DMS153 (cell line): Measurements from ENCODE around the gene GNB1L.
"Not testable (repeated sequence)": the region's sequence is repeated elsewhere in the genome, so short reads cannot be mapped to it uniquely, and the experiment has no call there.

ENCODE experiments used
- DNase-seq: peaks from one replicate; lab custom pipeline; 2025; lab: John Stamatoyannopoulos, UW

The GNB1L gene

GRCh38 chr22:19795617-19796008 is 59.1 kb downstream of the GNB1L start:
- no peak for DNase-seq

- DNase-seq, result no peak
These were observed 60.9 kb downstream of the GNB1L start for GRCh38 chr22:19793661-19794310.

GRCh38 chr22:19793161-19793560 is 61.5 kb downstream of the GNB1L start:
- DNase-seq, result no peak

DNA sequence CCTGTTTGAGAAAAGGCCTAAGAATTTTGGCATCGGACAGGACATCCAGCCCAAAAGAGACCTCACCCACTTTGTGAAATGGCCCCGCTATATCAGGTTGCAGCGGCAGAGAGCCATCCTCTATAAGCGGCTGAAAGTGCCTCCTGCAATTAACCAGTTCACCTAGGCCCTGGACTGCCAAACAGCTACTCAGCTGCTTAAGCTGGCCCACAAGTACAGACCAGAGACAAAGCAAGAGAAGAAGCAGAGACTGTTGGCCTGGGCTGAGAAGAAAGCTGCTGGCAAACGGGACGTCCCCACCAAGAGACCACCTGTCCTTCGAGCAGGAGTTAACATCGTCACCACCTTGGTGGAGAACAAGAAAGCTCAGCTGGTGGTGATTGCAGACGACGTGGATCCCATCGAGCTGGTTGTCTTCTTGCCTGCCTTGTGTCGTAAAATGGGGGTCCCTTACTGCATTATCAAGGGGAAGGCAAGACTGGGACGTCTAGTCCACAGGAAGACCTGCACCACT is 62.2 kb downstream of the GNB1L start:
- not testable (repeated sequence) for DNase-seq

- no peak for DNase-seq
These were observed 62.8 kb downstream of the GNB1L start for GRCh38 chr22:19791894-19792293.

- no peak for DNase-seq
These were observed 63.4 kb downstream of the GNB1L start for GRCh38 chr22:19791243-19791642.

DNA sequence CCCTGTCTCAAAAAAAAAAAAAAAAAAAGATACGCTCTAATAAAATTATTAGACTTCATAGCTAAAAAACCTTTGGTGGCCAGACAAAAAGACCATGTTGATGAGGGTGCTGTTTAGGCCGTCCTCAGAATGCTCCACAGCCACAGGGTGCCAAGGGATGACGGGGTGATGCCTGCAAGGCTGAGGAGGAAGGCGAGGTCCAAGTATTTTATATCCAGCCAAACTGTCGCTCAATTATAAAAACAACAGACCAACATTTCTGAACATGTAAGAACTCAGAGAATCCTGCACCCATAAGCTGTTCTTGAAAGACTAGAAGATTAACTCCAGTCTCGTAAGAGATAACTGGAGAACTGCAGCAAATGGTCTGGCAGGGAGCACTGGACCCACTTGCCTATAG is 64.8 kb downstream of the GNB1L start:
- no peak for DNase-seq

DNA sequence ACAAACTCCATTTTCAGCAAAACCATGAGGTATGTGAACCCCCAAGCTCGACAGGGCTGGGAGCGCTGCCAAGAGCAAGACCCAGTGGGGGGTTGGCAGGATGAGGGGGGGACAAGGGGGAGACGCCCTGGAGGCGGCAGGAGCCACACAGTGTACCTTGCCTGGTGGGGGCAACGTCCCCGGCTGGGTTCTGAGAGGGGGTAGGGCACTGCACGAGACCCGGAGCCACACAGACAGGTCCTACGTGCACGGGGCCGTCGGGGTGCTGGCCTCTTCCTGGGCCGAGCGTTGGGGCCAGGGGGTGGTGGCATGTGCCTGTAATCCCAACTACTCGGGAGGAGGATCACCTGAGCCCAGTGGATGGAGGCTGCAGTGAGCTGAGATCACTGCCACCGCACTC is 65.3 kb downstream of the GNB1L start:
- DNase-seq, result no peak

- DNase-seq, result no peak
These were observed 65.9 kb downstream of the GNB1L start for GRCh38 chr22:19788661-19789225.

GRCh38 chr22:19787849-19788141 is 66.9 kb downstream of the GNB1L start:
- DNase-seq, result no peak

DNA sequence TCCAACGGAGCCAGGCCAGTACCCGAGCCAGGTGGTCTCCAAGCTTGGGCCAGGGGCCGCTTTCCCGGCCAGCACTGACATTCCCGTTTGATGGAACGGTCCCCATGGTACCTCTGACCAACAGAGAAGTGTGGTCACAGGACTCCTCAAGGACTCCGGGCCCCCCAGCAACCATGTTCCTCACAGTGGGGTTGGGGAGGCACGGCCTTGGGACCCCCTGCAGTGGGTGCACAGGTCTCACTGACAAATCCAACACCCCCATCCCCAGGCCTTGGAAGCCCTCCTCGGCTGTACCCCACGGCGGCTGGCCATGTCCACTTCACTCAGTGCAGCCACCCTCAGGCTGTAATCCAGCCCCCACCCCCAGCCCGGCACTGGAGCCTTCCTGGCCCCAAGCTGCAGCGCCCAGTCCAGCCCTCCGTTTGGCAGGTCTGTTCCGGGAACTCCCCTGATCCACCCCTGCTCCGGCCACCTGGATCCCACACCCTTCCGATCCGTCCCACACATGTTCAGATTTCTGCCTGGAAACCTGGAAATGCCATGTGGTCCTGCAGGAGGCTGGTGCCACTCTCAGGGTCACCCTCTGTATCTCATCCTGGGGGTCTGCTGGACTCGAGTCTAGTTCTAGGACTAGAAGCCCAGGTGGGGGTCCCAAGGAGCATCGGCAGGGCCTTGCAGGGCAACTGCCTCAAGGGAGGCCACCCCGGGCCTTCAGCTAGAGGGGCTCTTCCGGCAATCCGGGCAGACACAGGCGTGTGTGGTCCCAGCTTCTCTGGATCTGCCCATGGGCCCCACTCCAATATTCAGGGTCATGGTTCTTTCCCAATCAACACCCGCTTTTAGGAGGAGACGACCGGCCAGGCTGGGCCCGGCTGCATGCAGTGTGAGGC is 67.5 kb downstream of the GNB1L start:
- no peak for DNase-seq

- no peak for DNase-seq
These were observed 68.4 kb downstream of the GNB1L start for GRCh38 chr22:19786264-19786585.

DNA sequence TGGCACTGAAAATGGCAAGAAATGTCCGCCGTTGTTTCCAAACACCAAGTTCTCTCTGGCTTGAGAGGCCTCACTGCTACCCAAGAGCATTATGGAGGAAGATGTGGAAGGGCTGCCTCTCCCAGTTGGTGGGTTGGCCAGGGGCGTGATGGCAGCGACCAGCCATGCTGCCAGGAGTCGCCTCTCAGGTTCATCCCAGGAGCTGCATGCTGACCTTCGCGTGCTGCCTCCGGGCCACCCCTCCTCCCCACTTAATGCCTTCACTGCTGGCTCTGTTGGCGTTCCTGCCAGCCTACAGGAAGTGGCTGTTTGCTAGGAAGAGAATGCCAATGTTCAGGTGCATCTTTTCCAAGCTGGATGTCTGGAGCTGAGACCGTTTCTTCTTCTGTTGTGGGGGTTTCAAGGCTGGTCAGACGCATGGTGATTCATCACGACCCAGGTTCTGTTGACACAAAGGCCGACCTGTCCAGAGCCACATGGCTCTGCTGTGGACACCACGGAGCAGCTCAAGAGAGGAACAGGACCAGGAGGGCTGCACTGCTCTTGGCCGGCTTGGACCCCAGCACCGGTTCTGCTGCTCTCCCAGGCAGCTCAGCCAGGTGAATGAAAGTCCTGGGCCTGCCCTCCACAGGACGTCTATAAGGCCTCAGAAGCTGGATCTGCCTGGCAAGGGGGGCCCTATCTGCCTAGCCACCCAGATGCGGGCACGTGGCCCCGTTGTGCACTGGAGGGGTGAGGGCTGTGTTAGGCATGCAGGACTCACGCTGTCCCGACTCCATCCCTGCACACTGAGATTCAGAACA is 69.0 kb downstream of the GNB1L start:
- no peak for DNase-seq

GRCh38 chr22:19784384-19785175 is 70.1 kb downstream of the GNB1L start:
- DNase-seq, result no peak

DNA sequence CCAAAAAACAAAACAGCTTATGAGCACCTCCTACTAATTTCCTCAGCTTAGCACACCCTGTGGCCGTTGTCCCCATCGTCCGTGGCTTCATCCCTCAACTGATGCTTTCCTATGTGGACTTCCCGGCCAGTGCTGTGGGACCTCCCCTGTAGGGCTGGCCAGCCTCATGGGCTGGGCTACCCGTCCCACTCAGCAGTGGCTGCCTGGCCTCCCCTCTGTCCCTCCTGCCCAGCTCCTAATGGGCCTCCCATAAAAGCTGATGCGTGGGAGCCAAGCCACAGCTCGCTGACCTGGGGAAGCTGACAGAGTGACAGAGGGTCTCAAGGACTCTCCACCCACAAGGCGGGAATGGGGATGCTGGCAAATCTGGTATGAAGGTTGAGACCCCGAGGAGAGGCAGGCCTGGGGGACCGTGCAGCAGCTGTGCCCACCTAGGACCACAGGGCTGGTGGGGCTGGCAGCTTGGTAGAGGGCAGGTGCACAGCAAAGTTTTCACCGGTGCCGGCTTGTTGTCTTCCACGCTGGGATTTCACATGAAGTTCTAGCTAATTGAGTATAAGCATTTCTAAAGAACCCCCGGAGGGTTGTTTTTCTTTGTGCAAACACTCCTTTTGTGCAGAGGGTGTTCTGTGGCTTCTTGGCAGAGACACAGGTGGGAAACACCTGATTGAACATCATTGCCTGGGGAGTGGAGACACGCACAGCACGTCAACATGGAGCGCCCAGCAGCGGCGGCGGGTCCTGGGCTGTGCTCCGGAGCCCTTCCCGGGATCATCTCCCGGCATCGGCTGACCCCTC is 70.9 kb downstream of the GNB1L start:
- DNase-seq, result no peak

DNA sequence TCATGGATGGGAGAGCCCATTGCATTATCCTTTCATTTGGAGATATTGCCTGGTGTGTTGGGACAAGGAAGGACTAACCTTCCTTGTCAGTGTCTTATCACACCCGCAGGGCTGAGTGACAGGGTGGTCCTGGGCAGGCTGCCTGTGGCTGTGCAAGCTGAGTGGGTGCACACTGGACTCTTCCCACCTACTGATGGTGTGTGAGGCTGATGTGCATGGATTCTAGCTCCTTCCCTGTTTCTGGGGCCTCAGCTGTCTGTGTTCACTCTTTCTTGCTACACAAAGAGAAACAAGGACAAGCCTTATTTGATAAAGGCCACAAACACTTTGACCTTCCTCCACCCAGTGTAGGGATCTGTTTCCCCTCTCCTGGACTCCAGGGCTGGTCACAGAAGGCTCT is 72.1 kb downstream of the GNB1L start:
- no peak for DNase-seq

- no peak for DNase-seq
These were observed 74.9 kb downstream of the GNB1L start for GRCh38 chr22:19779685-19780268.

GRCh38 chr22:19779011-19779421 is 75.7 kb downstream of the GNB1L start:
- no peak for DNase-seq

DNA sequence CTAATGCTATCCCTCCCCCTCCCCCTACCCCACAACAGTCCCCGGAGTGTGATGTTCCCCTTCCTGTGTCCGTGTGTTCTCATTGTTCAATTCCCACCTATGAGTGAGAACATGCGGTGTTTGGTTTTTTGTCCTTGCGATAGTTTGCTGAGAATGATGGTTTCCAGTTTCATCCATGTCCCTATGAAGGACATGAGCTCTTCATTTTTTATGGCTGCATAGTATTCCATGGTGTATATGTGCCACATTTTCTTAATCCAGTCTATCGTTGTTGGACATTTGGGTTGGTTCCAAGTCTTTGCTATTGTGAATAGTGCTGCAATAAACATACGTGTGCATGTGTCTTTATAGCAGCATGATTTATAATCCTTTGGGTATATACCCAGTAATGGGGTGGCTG is 77.5 kb downstream of the GNB1L start:
- DNase-seq, result not testable (repeated sequence)

GRCh38 chr22:19776433-19777031 is 78.1 kb downstream of the GNB1L start:
- DNase-seq, result no peak
